GM12878 (cell line): ENCODE data around the gene LMO7. TPM values are rescaled to one million over a fixed set of nuclear protein-coding genes. Genes with fewer than 3 reads are reported as not detected.

Experiments
- ATAC-seq: fragments of 200-7000 bp; cut with Tn5 transposase; 3 replicates; pipeline ENCODE4 v1.9.1; 2020; ENCODE audit warnings: mild to moderate bottlenecking, moderate library complexity
- BruUV-seq: library from RNA; stranded (reverse); fragments of 400-500 nt; replicated peaks from 2 replicates; lab custom pipeline; 2021; lab: Mats Ljungman, UMichigan
- CTCF ChIA-PET: fragments of 300-600 bp; sonication (Branson Sonifier 250); formaldehyde crosslinking; extraction: SDS; loops from one replicate; lab custom pipeline; 2021; ENCODE audit warnings: inconsistent platforms; lab: Yijun Ruan, JAX
- POLR2A ChIA-PET: fragments of 350-600 bp; formaldehyde crosslinking; extraction: SDS; loops from one replicate; lab custom pipeline; 2021; ENCODE audit warnings: inconsistent platforms; lab: Charles Lee
- RAD21 ChIA-PET: fragments of 300-600 bp; sonication (Branson Sonifier 250); formaldehyde crosslinking; loops from one replicate; lab custom pipeline; 2023; ENCODE audit warnings: antibody characterized with exemption; ENCODE audit not compliant: unreplicated experiment; lab: Charles Lee
- SMC1A ChIA-PET: fragments of 300-600 bp; sonication (Branson Sonifier 250); formaldehyde crosslinking; loops from one replicate; lab custom pipeline; 2023; ENCODE audit not compliant: unreplicated experiment, uncharacterized antibody; lab: Charles Lee
- DNase-seq: peaks from one replicate; pipeline ENCODE4 v3.0.0-alpha.2; 2011; ENCODE audit warnings: low read depth, low spot score
- FAIRE-seq: peaks from 3 replicates; lab custom pipeline; 2011; peaks lifted over from hg19 to GRCh38; lab: Jason Lieb, UNC
- H2AFZ ChIP-seq: 2 replicates; pipeline ENCODE4 v1.6.0; 2011; ENCODE audit warnings: low read depth, low read length, control low read depth; ENCODE audit not compliant: control insufficient read depth
- H3K27ac ChIP-seq: 2 replicates; pipeline ENCODE4 v1.5.1; 2011; ENCODE audit warnings: control low read depth; ENCODE audit not compliant: control insufficient read depth, insufficient read depth
- H3K27me3 ChIP-seq, 2 experiments: replicated peaks in 1 of 2; 2 replicates each; pipeline versions ENCODE4 v1.6.0 to v1.6.1; 2011; ENCODE audit warnings: low read length in 1 of 2; ENCODE audit not compliant: control insufficient read depth in 2 of 2, insufficient read depth in 2 of 2
- H3K36me3 ChIP-seq, 2 experiments: 2 replicates each; pipeline ENCODE4 v1.5.1; 2011; ENCODE audit warnings: low read length in 1 of 2; ENCODE audit not compliant: control insufficient read depth in 2 of 2, insufficient read depth in 2 of 2
- H3K4me1 ChIP-seq: 2 replicates; pipeline ENCODE4 v1.6.1; 2011; ENCODE audit warnings: mild to moderate bottlenecking, low read length, moderate library complexity, mixed read lengths; ENCODE audit not compliant: control insufficient read depth, insufficient read depth
- H3K4me2 ChIP-seq: 2 replicates; pipeline ENCODE4 v1.6.0; 2011; ENCODE audit warnings: control low read depth; ENCODE audit not compliant: control insufficient read depth, insufficient read depth
- H3K4me3 ChIP-seq: fragments of 200-600 bp; sonication (generic); 2 replicates; pipeline ENCODE4 v1.5.1; 2016
- H3K79me2 ChIP-seq: 2 replicates; pipeline ENCODE4 v1.6.0; 2011; ENCODE audit warnings: low read length; ENCODE audit not compliant: control insufficient read depth, insufficient read depth
- H3K9ac ChIP-seq: 2 replicates; pipeline ENCODE4 v1.8.0; 2011; ENCODE audit warnings: low read length, control low read depth, mixed read lengths; ENCODE audit not compliant: control insufficient read depth, insufficient read depth
- H3K9me3 ChIP-seq: replicated peaks from 3 replicates; pipeline ENCODE4 v1.5.1; 2011; ENCODE audit warnings: mild to moderate bottlenecking, low read length; ENCODE audit not compliant: control insufficient read depth, insufficient read depth
- H4K20me1 ChIP-seq: 2 replicates; pipeline ENCODE4 v1.6.0; 2011; ENCODE audit not compliant: control insufficient read depth, insufficient read depth
- BCL11A ChIP-seq: IDR thresholded peaks from 2 replicates; pipeline ENCODE4 v1.6.1; 2011; ENCODE audit warnings: low read depth, low read length
- DPF2 ChIP-seq: fragments of 450-650 bp; IDR thresholded peaks from 2 replicates; pipeline ENCODE4 v1.6.1; 2017; ENCODE audit warnings: mild to moderate bottlenecking
- JUNB ChIP-seq: IDR thresholded peaks from 2 replicates; pipeline ENCODE4 v1.6.1; 2016; ENCODE audit warnings: antibody characterized with exemption, mild to moderate bottlenecking
- MTA2 ChIP-seq: fragments of 450-650 bp; IDR thresholded peaks from 2 replicates; pipeline ENCODE4 v1.6.1; 2016; ENCODE audit warnings: low read depth, mild to moderate bottlenecking, moderate library complexity
- NKRF ChIP-seq: fragments of 450-650 bp; conservative IDR thresholded peaks from 2 replicates; pipeline ENCODE4 v1.6.1; 2017; ENCODE audit warnings: mild to moderate bottlenecking, moderate library complexity
- NR2F1 ChIP-seq: fragments of 450-650 bp; conservative IDR thresholded peaks from 2 replicates; pipeline ENCODE4 v1.6.1; 2017; ENCODE audit warnings: mild to moderate bottlenecking
- PKNOX1 ChIP-seq: fragments of 450-650 bp; IDR thresholded peaks from 2 replicates; pipeline ENCODE4 v1.6.1; 2016; ENCODE audit warnings: mild to moderate bottlenecking
- RAD21 ChIP-seq: IDR thresholded peaks from 2 replicates; pipeline ENCODE4 v1.6.1; 2011; ENCODE audit warnings: mild to moderate bottlenecking, low read depth, low read length, moderate library complexity; ENCODE audit not compliant: insufficient read depth
- RUNX3 ChIP-seq: IDR thresholded peaks from 2 replicates; pipeline ENCODE4 v1.6.1; 2012; ENCODE audit warnings: low read length, inconsistent platforms
- SMAD5 ChIP-seq: IDR thresholded peaks from 2 replicates; pipeline ENCODE4 v1.6.1; 2016; ENCODE audit warnings: antibody characterized with exemption, low read depth
- STAT3 ChIP-seq: IDR thresholded peaks from 2 replicates; pipeline ENCODE4 v1.6.1; 2011; ENCODE audit warnings: low read depth, low read length, improper control_type of control experiment
- ZBTB33 ChIP-seq: fragments of 450-650 bp; IDR thresholded peaks from 2 replicates; pipeline ENCODE4 v1.6.1; 2017; ENCODE audit warnings: mild to moderate bottlenecking
- ZSCAN29 ChIP-seq: fragments of 450-650 bp; IDR thresholded peaks from 2 replicates; pipeline ENCODE4 v1.6.1; 2017; ENCODE audit warnings: mild to moderate bottlenecking, moderate library complexity
- WGBS: methylation state at CpG from one replicate; pipeline ENCODE4 v1.1.6; 2016; ENCODE audit warnings: low lambda C conversion rate; ENCODE audit not compliant: insufficient replicate concordance, insufficient coverage; ENCODE audit errors: missing lambda C conversion rate; 5-methylcytosine and 5-hydroxymethylcytosine counted together
- in situ Hi-C: fragments of 300-500 bp; cut with MboI; formaldehyde crosslinking; loops from 9 replicates; pipeline ENCODE4 v1.14.3; 2018; ENCODE audit warnings: mixed read lengths
- intact Hi-C: fragments of 100-400 bp; cut with micrococcal nuclease; formaldehyde crosslinking; loops from one replicate; pipeline ENCODE4 v1.14.2; 2022; ENCODE audit not compliant: unreplicated experiment
- polyA plus RNA-seq, 11 experiments: library from polyadenylated mRNA; depleted of rRNA in 4 of 11; unstranded in 6 of 11; stranded (reverse) in 5 of 11; fragments of >200 nt; fragmentation: Nextera tagmentation in 4 of 11; fragmentation: Illumina TruSeq in 1 of 11; extraction: Ambion mirVana in 4 of 11; extraction: Trizol in 1 of 11; gene quantifications; 1 replicate in 1 of 11; 2 replicates in 10 of 11; pipeline versions ENCODE4 v1.2.1 to v1.2.3, GENCODE V29; 2011 to 2016; ENCODE audit warnings: inconsistent platforms in 2 of 11, missing spikeins in 2 of 11, low read depth in 1 of 11
- total RNA-seq, 4 experiments: library from RNA; depleted of rRNA in 3 of 4; stranded (reverse); fragments of >200 nt in 3 of 4; fragmentation: Illumina TruSeq in 1 of 4; extraction: Trizol in 1 of 4; gene quantifications; 2 replicates each; pipeline versions ENCODE4 v1.2.1 to v1.2.3, GENCODE V29; 2013 to 2021

Gene LMO7
- total and polyA plus RNA-seq, 10 of the 15 experiments (the other 5 are each of a cell fraction or from before 2014, with no cell fraction given): 8.5 to 67.8 (median 36.8) TPM

GRCh38 chr13:75798353-75799255 lies 162.5 kb downstream of the LMO7 start:
- Histone ChIP-seq H3K36me3 (no peaks in the 10 kb centered on the region), H3K27ac (no peak overlapping the region), H4K20me1 (no peaks in the 10 kb centered on the region), H3K4me1 (no peaks in the 10 kb centered on the region), H3K9me3 (no peaks in the 10 kb centered on the region; the same call in 2 of the 3 replicates), H3K4me2 (no peak overlapping the region), H2AFZ (no peak overlapping the region), H3K79me2 (no peaks in the 10 kb centered on the region; the same call in 1 of the 2 replicates), H3K27me3 (no peaks in the 10 kb centered on the region), H3K4me3 (no peak overlapping the region), H3K9ac (no peak overlapping the region)
- ATAC-seq (peak; percentile 42), FAIRE-seq (no peak), DNase-seq (no peak)
- BruUV-seq: no TSS peak
- in situ Hi-C loops (no loop called here), intact Hi-C loops (loop anchor here (5.0 kb wide), 1 partner anchor 101 kb away; no protein-coding TSS in a partner anchor)
- 84% methylated on average over 7 of the region's 7 CpGs for WGBS
- ChIA-PET RAD21 (interaction anchor here (0.6 to 2.9 kb wide), 5 partner anchors 36 to 107 kb away, joined by 4 to 61 read pairs (median 5); no protein-coding TSS in a partner anchor), SMC1A (interaction anchor here (1.0 to 6.6 kb wide), 10 partner anchors 8 to 119 kb away, joined by 3 to 64 read pairs (median 5); no protein-coding TSS in a partner anchor), POLR2A (no interaction called here), CTCF (interaction anchor here (0.9 to 4.8 kb wide), 5 partner anchors 8 to 102 kb away, joined by 3 to 76 read pairs (median 3); no protein-coding TSS in a partner anchor)
- peak; percentile 81 for TF ChIP-seq NR2F1
- TF ChIP-seq ZBTB33: no peak
- no peak for TF ChIP-seq SMAD5
- TF ChIP-seq ZSCAN29: no peak
- no peak for TF ChIP-seq RAD21
- 0 out of 2 replicates have a peak, but pooled peaks have one; percentile 49 for TF ChIP-seq DPF2
- peak; percentile 78 for TF ChIP-seq BCL11A
- TF ChIP-seq NKRF: no peak
- TF ChIP-seq MTA2: peak; percentile 77
- no peak for TF ChIP-seq STAT3
- peak; percentile 70 for TF ChIP-seq JUNB
- TF ChIP-seq PKNOX1: no peak
- TF ChIP-seq RUNX3: peak; percentile 20; the same call in 1 of the 2 replicates
